Upper lobe of right lung (tissue), 1 donor: ENCODE results near the gene RFTN1. TPM values are rescaled to one million over a fixed set of nuclear protein-coding genes. Genes with fewer than 3 reads are reported as not detected.
A peak's percentile ranks its signal among the peaks of the same experiment; 100 is the strongest.

Experiments used
- ATAC-seq: fragments of 200-7000 bp; cut with Tn5 transposase; one replicate; pipeline ENCODE4 v1.9.1; 2020; ENCODE audit warnings: mild to moderate bottlenecking, moderate library complexity
- DNase-seq: peaks from one replicate; pipeline ENCODE4 v3.0.0-alpha.2; 2020
- H3K27ac ChIP-seq: fragments of 200-600 bp; one replicate; pipeline ENCODE4 v1.8.0; 2022
- H3K27me3 ChIP-seq: fragments of 200-600 bp; one replicate; pipeline ENCODE4 v1.8.0; 2022; ENCODE audit warnings: mild to moderate bottlenecking
- H3K36me3 ChIP-seq: fragments of 200-600 bp; one replicate; pipeline ENCODE4 v1.8.0; 2022
- H3K4me1 ChIP-seq: fragments of 200-600 bp; one replicate; pipeline ENCODE4 v1.8.0; 2022
- H3K4me3 ChIP-seq: fragments of 200-600 bp; one replicate; pipeline ENCODE4 v1.8.0; 2022; ENCODE audit warnings: mild to moderate bottlenecking
- H3K9me3 ChIP-seq: fragments of 200-600 bp; one replicate; pipeline ENCODE4 v1.8.0; 2022
- CTCF ChIP-seq: fragments of 200-600 bp; IDR thresholded peaks from one replicate; pipeline ENCODE4 v1.8.0; 2022; ENCODE audit warnings: antibody characterized with exemption
- intact Hi-C: fragments of 100-400 bp; cut with DNase I; formaldehyde crosslinking; loops from one replicate; pipeline ENCODE4 v1.11.0; 2022
- total RNA-seq: library from RNA; stranded (reverse); fragmentation: NEBNext Ultra II Directional; extraction: Animal tissue kit (Norgen Biotek cat#: 25700); gene quantifications from one replicate; pipeline ENCODE4 v1.2.1, GENCODE V29; 2021
- donor health status: DM: no; HTN: yes; CAD: no; lungs with severe emphysema.

Gene RFTN1
- total RNA-seq, 1 donor from 2014 or later: 69.4 TPM

GRCh38 chr3:16536344-16536663 lies 22.8 kb upstream of the RFTN1 start:
- no peak for DNase-seq
- ATAC-seq: no peak
- TF ChIP-seq CTCF: no peak
- Histone ChIP-seq H3K9me3 (no peaks in the 10 kb centered on the region), H3K36me3 (no peaks in the 10 kb centered on the region), H3K27me3 (no peaks in the 10 kb centered on the region), H3K27ac (no peak overlapping the region), H3K4me1 (peaks cover 4% of the 10 kb centered on the region), H3K4me3 (no peak overlapping the region)
- intact Hi-C loops: no loop called here

GRCh38 chr3:16534640-16535262 lies 21.3 kb upstream of the RFTN1 start:
- DNase-seq (no peak), ATAC-seq (no peak)
- Histone ChIP-seq H3K4me3 (no peak overlapping the region), H3K9me3 (no peaks in the 10 kb centered on the region), H3K27me3 (no peaks in the 10 kb centered on the region), H3K36me3 (no peaks in the 10 kb centered on the region), H3K27ac (no peak overlapping the region), H3K4me1 (no peaks in the 10 kb centered on the region)
- no peak for TF ChIP-seq CTCF
- intact Hi-C loops: no loop called here

GRCh38 chr3:16533928-16534574 lies 20.6 kb upstream of the RFTN1 start:
- DNase-seq (no peak), ATAC-seq (no peak)
- TF ChIP-seq CTCF: no peak
- Histone ChIP-seq H3K36me3 (no peaks in the 10 kb centered on the region), H3K9me3 (no peaks in the 10 kb centered on the region), H3K4me1 (no peaks in the 10 kb centered on the region), H3K27me3 (no peaks in the 10 kb centered on the region), H3K27ac (no peak overlapping the region), H3K4me3 (no peak overlapping the region)
- intact Hi-C loops: no loop called here

- no peaks in the 10 kb centered on the region for H3K9me3 ChIP-seq
- intact Hi-C loops: no loop called here
- H3K27me3 ChIP-seq: no peaks in the 10 kb centered on the region
- H3K4me1 ChIP-seq: no peaks in the 10 kb centered on the region
- DNase-seq: no peak
- H3K36me3 ChIP-seq: no peaks in the 10 kb centered on the region
- H3K4me3 ChIP-seq: no peak overlapping the region
- ATAC-seq: no peak
- no peak overlapping the region for H3K27ac ChIP-seq
- TF ChIP-seq CTCF: no peak
Observed at GRCh38 chr3:16529264-16529663, 15.8 kb upstream of the RFTN1 start.

GRCh38 chr3:16528581-16528993 lies 15.1 kb upstream of the RFTN1 start:
- Histone ChIP-seq H3K36me3 (no peaks in the 10 kb centered on the region), H3K4me3 (no peak overlapping the region), H3K27ac (no peak overlapping the region), H3K27me3 (no peaks in the 10 kb centered on the region), H3K9me3 (no peaks in the 10 kb centered on the region), H3K4me1 (no peaks in the 10 kb centered on the region)
- intact Hi-C loops: no loop called here
- ATAC-seq (peak; percentile 37), DNase-seq (no peak)
- no peak for TF ChIP-seq CTCF
